ENCODE data around the gene TEC.
"Not testable (repeated sequence)": the region's sequence is repeated elsewhere in the genome, so short reads cannot be mapped to it uniquely, and the experiment has no call there.

The TEC gene

DNA sequence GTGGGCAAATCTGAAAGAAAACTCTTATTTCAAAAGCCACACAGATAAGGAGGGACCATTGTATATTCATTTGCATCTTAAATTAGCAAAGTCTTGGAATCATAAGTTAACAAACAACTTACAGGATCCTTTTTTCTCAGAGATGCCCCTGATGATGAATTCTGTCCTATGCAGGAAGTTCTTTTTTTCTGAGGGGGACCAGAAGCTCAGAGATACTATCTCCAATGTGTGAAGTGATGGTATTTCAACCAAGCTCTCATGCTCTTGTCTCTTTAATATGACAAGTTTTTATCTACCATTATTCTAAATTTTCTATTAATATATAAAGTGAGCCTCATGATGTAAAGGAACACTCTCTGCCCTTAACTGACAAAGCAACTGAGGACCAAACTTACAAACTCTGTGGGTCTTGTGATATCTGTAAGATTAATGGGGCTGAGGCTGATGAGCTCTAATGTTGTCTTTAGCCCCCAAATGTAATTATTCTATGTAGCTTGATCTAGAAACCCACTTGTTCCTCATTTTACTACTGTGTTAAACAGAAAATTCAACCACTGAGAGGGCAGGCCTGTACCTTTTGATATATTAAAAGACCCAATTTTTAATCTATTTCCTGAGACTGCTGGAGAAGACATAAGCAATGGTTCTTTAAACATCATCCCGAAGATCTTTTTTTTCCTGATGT, 27.0 kb downstream of the TEC start:
- DNase-seq (ENCODE audit: low spot score) = no peak

DNA sequence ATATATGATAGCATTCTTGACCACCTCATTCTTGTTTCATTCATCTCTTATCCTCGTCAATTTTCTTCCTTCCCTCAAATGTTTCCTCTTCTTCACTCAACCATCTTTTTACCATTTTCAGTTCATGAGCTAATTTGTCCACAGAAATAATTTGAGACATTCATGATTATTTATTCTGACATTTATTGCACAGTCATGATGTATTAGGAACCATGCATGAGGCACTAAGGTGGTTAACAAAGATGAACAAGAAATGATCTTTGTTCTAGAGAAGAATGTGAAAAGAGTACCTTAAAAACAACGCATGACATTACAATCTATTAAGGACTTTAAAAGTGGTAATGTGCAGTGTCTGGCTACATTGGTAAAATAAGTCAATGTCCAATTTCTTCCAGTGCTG, 27.9 kb downstream of the TEC start:
- DNase-seq (ENCODE audit: low spot score) = no peak

DNA sequence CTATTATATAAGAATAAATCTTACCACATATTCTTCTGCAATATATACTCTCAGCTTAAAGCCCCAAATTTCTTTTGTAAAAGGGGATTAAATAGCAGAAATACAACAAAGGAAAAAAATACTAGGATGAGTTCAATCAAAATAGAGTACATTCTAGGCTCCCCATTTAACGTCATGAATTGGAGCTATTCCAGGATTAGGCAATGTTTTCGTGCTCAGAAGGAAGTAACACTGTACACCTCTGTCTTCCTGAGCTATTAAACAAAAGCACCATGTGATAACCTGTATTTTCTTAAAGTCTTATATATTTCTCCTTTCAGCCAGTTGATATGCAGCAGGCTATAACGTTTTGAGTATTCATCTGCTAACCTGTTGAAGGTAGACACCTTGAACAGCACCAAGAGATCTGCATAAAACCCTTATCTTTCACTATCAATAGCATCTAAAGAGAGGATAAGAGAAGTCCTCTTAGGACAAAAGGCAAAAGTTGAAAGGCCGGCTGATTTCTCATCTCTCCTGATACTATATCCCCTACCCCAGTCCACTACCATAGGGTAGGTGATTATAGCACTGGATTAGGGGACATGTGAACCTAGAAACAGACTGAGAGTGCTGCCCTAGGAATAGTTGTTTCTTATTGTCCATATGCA, 31.5 kb downstream of the TEC start:
- no peak for DNase-seq (ENCODE audit: low spot score)

DNA sequence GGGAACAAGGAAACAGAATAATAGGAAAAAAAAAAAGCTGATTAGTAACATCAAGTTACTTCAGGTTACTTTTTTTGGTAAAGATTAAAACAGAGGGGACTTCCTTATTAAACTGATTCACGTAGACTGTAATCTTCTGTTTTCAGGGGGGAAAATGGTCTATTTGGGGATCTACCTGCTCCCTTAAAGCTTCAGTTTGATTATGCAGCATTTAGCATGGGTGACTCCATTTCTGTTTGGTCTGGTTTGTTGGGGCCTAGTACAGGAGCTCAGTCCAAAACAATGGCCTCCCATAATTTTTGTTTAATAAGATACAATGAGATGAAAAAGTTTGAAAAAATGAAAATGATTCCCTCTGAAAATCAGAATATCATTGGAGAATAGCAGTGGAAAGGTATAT, 34.6 kb downstream of the TEC start:
- no peak for DNase-seq (ENCODE audit: low spot score)

DNA sequence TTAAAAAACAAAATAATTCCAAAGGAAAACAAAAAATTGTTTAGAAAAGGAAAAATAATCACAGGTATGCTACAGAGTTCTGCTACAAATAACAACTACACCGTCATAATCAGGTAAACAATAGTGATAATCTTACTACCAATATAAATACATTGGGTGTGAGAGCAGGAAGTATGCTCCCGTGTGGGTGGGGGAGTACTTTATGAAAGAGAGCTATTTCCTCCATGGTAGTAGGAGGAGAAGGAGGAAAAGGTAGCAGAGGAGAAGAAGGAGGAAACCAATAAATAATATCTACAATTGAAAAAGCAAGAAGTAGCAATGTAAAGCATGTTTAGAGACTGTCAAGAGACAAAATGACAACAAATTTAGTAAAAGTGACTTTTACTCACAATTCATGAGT, 35.1 kb downstream of the TEC start:
- no peak for DNase-seq (ENCODE audit: low spot score)

DNA sequence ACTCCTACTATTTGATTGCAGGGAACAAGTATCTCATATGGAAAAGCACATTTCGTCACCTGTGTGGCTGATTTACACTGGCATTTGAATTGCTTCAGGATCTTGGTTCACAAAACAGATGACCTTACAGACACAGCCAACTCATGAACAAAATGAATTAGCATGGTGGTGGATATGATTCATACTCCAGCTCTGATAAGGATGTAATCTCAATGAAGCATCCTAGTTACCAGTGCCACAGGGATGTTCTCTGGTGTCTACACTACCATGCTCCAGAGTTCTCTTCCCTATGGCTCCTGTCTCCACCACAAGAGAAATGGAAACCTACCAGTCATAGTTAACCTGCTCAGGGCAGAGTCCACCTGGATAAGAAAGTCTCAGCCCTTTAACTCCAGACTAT, 40.7 kb downstream of the TEC start:
- no peak for DNase-seq (ENCODE audit: low spot score)

DNA sequence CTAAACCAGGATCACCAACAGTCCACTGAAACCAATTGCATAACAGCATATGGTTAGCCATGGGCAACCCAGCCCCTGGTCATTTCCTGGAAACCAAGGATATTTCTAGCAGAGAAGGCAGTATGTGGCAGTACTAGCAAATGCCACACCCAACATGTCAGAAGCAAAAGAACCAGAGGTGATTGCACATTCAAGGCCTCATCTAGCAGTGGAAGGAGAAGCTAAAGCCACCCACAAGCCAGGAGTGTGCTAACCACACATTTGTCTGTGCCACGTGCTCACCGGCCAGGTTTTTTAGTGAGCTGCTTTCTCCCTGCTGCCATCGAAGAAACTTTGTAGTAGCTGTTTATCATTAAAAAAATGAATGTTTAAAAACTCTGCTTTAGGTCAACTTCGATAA, 42.0 kb downstream of the TEC start:
- DNase-seq (ENCODE audit: low spot score) = no peak

DNA sequence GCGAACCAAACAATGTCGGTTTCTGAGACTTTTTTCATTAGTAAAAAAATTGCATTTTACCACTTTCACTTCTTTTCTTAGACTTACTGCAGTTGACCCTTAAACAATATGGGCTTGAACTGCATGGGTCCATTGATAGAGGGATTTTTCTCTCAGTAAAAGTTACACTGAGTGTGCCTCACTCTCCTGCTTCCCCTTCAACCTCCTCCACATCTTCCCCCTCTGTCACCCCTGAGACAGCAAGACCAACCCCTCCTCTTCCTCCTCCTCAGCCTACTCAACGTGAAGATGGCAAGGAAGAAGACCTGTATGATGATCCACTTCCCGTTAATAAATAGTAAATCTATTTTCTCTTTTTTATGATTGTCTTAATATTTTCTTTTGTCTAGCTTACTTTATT, 43.4 kb downstream of the TEC start:
- no peak for DNase-seq (ENCODE audit: low spot score)

DNA sequence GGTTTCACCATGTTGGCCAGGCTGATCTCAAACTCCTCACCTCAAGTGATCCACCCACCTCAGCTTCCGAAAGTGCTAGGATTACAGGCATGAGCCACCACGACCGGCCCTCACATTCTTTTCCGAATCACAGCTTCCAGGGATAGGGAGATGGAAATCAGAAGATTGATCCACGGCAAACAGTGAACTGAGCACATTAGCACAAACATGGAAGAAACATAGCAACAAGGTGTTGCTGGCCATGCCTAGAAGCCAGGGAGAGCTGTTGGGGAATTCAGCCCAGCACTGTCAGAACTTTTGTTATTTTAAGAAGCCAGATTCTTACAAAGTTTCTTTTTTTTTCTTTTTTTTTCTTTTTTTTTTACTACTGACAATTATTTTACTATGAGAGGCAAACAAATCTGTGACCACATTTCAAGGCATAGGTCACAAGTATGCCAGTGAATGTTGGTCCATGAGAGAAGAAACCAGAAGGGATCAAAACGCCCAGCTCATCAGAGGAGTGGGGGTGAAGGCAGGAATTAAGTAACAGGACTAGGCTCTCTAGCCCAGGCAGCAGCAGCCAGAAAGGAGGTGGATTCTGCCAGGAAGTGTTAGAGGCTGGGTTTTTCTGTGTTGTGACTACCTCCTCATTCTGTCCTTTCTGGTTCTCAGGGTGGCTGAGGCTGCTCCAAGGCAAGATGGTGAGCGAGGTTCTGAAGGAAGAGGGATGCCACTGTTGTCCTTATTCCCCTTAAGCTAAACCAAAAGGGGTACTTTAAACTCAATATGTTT, 44.1 kb downstream of the TEC start:
- no peak for DNase-seq (ENCODE audit: low spot score)

DNA sequence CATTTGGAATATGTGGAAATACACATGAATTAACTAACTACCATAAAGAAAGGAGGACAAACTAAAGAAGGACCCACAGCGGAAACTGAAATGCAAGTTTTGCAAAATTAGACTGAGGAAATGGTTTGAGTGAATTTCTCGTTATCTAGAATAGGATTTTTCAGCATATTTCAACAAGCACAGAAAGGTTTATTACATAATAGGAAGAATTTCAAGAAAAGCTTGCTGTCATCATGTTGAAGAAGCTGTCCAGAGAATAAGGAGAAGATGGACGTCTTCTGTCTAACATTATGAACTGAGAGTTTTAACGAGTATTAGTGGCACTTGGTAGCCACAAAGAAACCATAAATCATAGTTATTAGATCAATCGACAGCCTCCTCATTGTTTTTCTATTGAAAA, 45.0 kb downstream of the TEC start:
- DNase-seq (ENCODE audit: low spot score) = no peak

DNA sequence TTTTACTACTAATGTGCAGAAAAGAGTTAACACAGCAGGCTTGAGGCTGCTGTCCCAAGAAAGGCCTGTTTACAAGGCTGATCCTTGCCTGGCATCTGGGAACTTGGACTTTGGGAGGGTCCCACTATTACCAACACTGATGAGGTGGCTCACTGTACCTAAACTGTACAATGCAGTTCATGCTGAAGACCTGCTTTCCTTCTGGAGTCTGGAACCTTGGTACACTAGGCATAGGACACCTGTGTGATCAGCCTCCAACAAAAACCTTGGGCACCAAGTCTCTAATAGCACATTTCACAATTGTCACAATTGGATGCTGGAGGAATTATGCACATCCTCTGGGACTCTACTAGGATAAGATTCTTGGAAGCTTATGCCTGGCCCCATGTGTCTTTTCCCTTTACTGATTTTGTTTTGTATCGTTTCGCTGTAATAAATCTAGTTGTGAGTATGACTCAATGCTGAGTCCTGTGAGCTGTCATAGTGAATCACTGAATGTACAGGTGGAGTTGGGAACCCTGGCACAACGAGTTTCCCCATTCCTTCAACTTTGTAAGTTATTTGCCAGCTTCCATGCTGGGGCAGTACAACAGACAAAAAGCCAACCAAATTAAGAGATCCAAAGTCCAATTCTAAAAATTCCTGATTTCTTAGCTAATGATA, 45.9 kb downstream of the TEC start:
- DNase-seq (ENCODE audit: low spot score) = no peak

DNA sequence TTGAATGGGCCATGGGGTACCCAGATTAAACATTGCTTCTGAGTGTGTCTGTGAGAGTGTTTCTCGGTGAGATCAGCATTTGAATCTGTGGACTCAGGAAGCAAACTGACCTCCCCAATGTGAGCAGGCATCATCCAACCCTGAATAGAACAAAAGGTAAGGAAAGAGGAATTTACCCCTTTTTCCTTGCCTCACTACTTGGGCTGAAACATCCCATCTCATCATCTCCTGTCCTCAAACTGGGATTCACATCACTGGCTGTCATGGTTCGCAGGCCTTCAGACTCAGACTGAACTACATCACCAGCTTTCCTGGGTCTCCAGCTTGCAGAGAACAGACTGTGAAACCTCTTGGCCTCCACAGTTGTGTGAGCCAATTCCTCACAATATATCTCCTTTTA, 47.1 kb downstream of the TEC start:
- no peak for DNase-seq (ENCODE audit: low spot score)

DNA sequence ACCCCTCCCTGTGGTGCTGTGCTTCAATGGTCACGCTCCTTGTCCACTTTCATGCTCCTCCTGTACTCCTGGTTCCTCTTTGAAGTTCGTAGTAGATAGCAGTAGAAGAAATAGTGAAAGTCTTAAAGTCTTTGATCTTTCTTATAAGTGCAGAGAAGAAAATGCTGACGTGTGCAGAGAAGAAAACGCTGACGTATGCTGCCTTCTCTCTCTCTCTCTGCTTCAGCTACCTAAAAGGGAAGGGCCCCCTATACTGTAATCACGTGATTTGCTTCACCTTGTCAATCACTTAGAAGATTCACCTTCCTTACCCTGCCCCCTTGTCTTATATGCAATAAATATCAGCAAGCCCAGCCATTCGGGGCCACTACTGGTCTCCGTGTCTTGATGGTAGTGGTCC, 50.2 kb downstream of the TEC start:
- DNase-seq (ENCODE audit: low spot score) = not testable (repeated sequence)

DNA sequence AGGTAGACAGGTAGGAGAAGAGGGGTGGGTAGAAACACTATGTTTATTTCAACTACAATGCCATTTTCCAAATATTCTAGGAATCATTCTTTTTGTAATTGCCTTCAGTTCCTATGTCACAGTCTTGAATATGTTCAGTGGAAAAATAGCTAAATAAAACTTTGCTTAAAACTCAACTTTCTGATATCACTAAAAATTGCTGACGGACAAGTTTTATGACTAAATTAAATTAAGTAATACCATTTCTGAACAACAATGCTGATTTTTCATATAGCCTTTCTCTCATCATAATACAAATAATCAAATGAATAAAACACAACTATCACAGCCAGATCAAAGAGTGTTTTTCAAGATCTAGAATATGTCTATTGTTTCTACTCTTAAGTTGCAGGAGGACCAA, 53.1 kb downstream of the TEC start:
- DNase-seq (ENCODE audit: low spot score) = no peak

DNA sequence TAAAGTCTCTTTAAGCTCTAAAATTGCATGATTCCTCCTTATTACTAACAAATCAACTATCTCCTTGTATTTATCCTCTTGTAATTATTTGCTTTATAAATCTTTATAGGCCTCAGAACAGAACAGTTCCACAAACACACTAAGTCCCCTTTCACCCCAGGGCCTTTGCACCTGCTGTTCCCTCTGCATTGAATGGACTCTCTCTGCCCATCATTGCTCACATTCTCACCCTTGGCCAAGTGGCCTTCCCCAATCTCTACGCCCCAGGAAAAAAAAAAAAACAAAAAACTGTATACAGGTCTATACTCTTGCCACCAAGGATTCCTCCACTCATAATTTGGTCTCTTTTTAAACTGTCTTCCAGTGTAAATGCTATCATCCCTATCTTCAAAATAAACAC, 53.7 kb downstream of the TEC start:
- DNase-seq (ENCODE audit: low spot score) = no peak

DNA sequence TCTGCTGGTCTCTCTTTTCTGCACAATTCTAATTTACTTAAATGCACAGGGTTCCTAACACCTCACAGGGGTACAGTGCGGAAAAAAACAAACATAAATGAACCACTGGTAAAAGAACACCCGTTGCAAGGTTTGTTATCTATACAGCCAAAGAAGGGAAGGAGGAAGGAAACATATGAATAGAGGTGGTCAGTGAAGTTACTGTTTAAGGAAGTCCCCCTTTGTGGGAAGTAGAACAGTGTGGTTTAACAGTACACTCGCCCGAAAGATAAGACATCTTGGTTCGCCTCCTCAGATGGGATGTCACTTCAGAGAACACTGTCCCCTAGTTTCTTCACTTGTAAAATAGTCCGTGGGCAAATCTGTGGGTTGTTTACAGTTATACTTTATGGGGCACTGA, 57.5 kb downstream of the TEC start:
- DNase-seq (ENCODE audit: low spot score) = no peak

DNA sequence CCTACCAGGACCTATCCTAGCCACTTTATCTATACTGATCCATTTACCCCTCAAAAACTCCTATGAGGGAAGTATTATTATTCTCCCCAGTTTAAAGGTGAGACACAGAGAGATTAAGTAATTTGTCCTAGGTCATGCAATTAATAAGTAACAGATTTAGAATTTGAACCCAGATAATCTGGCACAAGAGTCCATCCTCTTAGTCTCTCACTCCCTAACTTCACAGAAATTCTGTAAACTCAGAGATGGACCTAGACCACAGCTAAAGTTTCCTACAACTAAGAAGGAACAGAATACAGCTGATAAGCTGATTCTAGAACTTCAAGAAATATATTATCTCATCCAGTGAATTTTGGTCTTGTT, 58.7 kb downstream of the TEC start:
- no peak for DNase-seq (ENCODE audit: low spot score)

DNA sequence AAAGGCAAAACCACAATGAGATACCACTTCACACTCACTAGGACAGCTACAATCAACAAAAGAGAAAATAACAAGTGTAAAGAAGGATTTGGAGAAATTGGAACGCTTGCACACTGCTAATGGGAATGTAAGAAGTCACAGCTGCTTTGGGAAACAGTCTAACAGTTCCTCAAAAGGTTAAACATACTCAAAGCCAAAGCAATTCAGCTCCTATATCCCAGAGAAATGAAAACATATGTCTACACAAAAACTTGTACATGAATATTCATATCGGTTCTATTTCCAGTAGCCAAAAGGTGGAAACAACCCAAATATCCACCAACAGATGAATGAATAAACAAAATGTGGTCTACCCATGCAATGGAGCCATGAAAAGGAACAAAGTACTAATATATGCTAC, 64.0 kb downstream of the TEC start:
- DNase-seq (ENCODE audit: low spot score) = no peak

DNA sequence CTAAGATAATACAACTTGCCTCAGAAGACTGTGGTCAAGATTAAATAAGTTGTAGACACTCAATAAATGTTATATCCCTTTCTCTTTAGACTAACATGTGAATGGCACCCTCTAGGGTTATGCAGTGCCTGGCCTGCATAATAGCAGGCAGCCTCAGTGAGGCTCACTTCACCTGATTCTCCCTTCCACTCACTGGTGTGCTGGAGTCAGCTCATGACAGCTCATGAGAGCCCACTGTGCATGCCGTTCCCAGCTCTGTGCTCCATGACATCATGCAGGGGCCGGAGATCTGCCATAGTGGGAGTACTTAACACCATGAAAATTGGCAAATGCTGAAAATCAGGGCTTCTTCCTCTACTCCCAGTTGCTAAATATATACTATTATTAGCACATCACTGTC, 64.5 kb downstream of the TEC start:
- no peak for DNase-seq (ENCODE audit: low spot score)

DNA sequence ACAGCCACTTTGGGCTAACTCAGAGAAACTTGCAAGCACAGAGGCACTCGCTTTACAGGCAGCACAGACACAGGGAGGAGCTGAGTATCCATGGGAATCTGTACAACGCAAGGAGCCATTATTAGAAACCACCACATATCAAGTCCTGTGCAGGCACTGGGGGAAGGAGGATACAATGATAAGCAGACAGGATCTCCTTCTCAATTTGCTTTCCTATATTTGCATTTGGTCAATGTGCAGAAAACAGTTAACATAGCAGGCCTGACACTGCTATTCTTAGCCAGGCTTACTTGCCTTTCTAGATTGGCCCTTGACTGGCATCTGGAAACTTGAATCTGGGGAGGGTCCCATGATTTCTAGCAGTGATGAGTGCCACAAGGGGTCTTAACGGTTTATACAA, 65.8 kb downstream of the TEC start:
- DNase-seq (ENCODE audit: low spot score) = peak; percentile 72

DNA sequence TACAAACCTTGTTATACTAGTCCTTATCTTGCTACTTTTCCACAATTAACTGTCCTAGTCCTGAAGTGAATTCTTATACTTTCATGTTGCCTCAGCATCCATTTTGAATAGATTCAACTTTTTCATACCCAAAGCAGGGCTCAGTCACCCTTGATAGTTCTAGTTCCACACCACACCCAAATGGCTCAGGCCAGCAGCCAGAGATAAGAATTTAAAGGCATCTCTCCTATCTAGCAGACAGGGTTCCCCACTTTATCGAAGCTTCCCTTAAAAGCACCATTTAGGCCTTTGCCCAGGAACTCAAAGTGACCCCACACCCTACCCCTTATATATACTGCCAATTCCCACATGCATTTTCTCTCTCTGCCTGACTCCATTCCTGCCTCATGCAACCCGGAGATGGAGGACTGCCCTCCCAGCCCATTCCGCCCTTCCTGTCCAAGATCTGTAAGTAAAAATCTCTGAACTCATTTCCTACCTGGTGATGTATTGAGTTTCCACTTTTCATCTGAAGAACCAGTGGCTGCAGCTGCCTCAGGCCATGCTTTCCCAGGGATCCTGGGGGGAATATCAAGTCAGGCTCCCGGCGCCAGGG, 71.9 kb downstream of the TEC start:
- DNase-seq (ENCODE audit: low spot score) = peak; percentile 82

DNA sequence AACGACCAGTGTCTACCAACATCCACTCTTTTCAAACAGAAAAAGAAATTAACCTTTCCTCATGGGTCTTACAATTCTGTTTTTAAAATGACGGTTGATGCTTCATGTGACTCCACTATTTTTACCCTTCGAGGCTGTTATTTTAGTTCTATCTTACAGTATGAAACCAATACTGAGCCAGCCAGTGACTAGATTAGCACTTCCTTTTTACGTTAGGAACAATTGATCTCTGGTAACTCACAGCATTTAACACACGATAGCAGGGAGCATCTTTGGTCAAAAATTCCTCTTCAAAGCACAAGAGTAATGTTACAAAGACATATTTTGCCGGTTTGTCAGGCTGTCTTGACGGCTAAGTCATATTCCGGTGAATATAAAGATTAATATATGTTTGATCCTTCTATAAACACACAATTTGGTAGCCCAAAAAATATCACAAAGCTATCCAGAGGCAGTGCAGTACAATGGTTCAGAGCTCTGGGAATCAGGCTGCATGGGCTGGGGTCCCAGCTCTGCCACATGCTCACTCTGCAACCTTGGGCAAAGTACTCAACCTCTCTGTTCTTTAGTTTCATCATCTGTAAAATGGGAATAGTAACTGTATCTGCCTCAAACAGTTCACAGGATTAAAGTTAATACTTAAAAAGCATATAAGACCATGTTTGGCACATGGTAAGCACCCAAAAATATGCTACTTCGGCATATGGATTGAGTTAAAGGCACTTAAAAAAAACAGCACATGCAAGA, 72.7 kb downstream of the TEC start:
- no peak for DNase-seq (ENCODE audit: low spot score)
